Measurements from ENCODE around the gene BTBD9. TPM values are rescaled to one million over a fixed set of nuclear protein-coding genes. Genes with fewer than 3 reads are reported as not detected.
A peak's percentile ranks its signal among the peaks of the same experiment; 100 is the strongest.

The BTBD9 gene
- total RNA-seq, 2 experiments from 2014 or later = 6.2 to 6.4 TPM

GRCh38 chr6:38479331-38479730, 160.4 kb downstream of the BTBD9 start:
- CTCF ChIA-PET = interaction anchor here (1.2 to 1.3 kb wide), 2 partner anchors 15 to 445 kb away, joined by 3 to 5 read pairs; no protein-coding TSS in a partner anchor

GRCh38 chr6:38477680-38478260, 162.0 kb downstream of the BTBD9 start:
- ChIA-PET CTCF (interaction anchor here (1.0 kb wide), 1 partner anchor 16 kb away, joined by 4 read pairs; no protein-coding TSS in a partner anchor), POLR2A (no interaction called here)
- peaks cover 6% of the 10 kb centered on the region for H3K4me1 Mint-ChIP-seq (ENCODE audit: low read depth)
- no peak overlapping the region for H3K4me3 Mint-ChIP-seq
- no peak overlapping the region for H3K27ac Mint-ChIP-seq
- intact Hi-C loops (cut with micrococcal nuclease) = no loop called here
- no peaks in the 10 kb centered on the region for H3K9me3 Mint-ChIP-seq
- no peak for ATAC-seq
- H3K36me3 Mint-ChIP-seq (ENCODE audit: low read depth) = peaks cover 1% of the 10 kb centered on the region
- H3K27me3 Mint-ChIP-seq = no peaks in the 10 kb centered on the region
- peak; percentile 10 for DNase-seq
- no peak for TF ChIP-seq CTCF (IDR thresholded peaks at IDR 0.05)

More at GRCh38 chr6:38479331-38479730, 160.4 kb downstream of the BTBD9 start:
- TF ChIP-seq CTCF (IDR thresholded peaks at IDR 0.05) = no peak
- H3K36me3 Mint-ChIP-seq (ENCODE audit: low read depth) = peaks cover 1% of the 10 kb centered on the region
- H3K27me3 Mint-ChIP-seq = no peaks in the 10 kb centered on the region
- no peaks in the 10 kb centered on the region for H3K9me3 Mint-ChIP-seq
- no peak for DNase-seq
- no peak for ATAC-seq
- peaks cover 6% of the 10 kb centered on the region for H3K4me1 Mint-ChIP-seq (ENCODE audit: low read depth)
- POLR2A ChIA-PET = no interaction called here
- intact Hi-C loops (cut with micrococcal nuclease) = no loop called here
- no peak overlapping the region for H3K27ac Mint-ChIP-seq
- H3K4me3 Mint-ChIP-seq = no peak overlapping the region

- no peak for TF ChIP-seq CTCF (IDR thresholded peaks at IDR 0.05)
- ChIA-PET POLR2A (interaction anchor here (1.3 kb wide), 1 partner anchor 10 kb away, joined by 3 read pairs; no protein-coding TSS in a partner anchor), CTCF (interaction anchor here (0.9 to 4.6 kb wide), 4 partner anchors 9 to 22 kb away, joined by 3 to 24 read pairs (median 4); no protein-coding TSS in a partner anchor)
- Mint-ChIP-seq H3K27me3 (no peaks in the 10 kb centered on the region), H3K27ac (no peak overlapping the region), H3K4me1 (ENCODE audit: low read depth) (peaks cover 6% of the 10 kb centered on the region), H3K9me3 (no peaks in the 10 kb centered on the region), H3K4me3 (no peak overlapping the region), H3K36me3 (ENCODE audit: low read depth) (peaks cover 1% of the 10 kb centered on the region)
- DNase-seq (no peak), ATAC-seq (no peak)
- intact Hi-C loops (cut with micrococcal nuclease) = no loop called here
Measured at GRCh38 chr6:38476888-38477287, 162.8 kb downstream of the BTBD9 start.

- Mint-ChIP-seq H3K27ac (no peak overlapping the region), H3K4me1 (ENCODE audit: low read depth) (peaks cover 6% of the 10 kb centered on the region), H3K4me3 (no peak overlapping the region), H3K36me3 (ENCODE audit: low read depth) (peaks cover 1% of the 10 kb centered on the region), H3K9me3 (no peaks in the 10 kb centered on the region), H3K27me3 (no peaks in the 10 kb centered on the region)
- TF ChIP-seq CTCF (IDR thresholded peaks at IDR 0.05) = no peak
- ATAC-seq (no peak), DNase-seq (no peak)
- POLR2A ChIA-PET = interaction anchor here (1.3 kb wide), 2 partner anchors 9 to 10 kb away, joined by 3 read pairs; no protein-coding TSS in a partner anchor
- intact Hi-C loops (cut with micrococcal nuclease) = no loop called here
- CTCF ChIA-PET = interaction anchor here (0.9 to 4.6 kb wide), 4 partner anchors 10 to 34 kb away, joined by 3 to 24 read pairs (median 4); no protein-coding TSS in a partner anchor
Measured at GRCh38 chr6:38476141-38476540, 163.6 kb downstream of the BTBD9 start.

GRCh38 chr6:38470548-38470947, 169.2 kb downstream of the BTBD9 start:
- no peak overlapping the region for H3K27ac Mint-ChIP-seq
- H3K4me3 Mint-ChIP-seq = no peak overlapping the region
- intact Hi-C loops (cut with micrococcal nuclease) = no loop called here
- ChIA-PET CTCF (no interaction called here), POLR2A (no interaction called here)
- no peak for DNase-seq
- H3K9me3 Mint-ChIP-seq = no peaks in the 10 kb centered on the region
- no peaks in the 10 kb centered on the region for H3K4me1 Mint-ChIP-seq (ENCODE audit: low read depth)
- TF ChIP-seq CTCF (IDR thresholded peaks at IDR 0.05) = no peak
- H3K36me3 Mint-ChIP-seq (ENCODE audit: low read depth) = no peaks in the 10 kb centered on the region
- no peak for ATAC-seq
- no peaks in the 10 kb centered on the region for H3K27me3 Mint-ChIP-seq
